Motor neuron (in vitro differentiated cells): Measurements from ENCODE around the gene UGT2B10. TPM values are rescaled to one million over a fixed set of nuclear protein-coding genes. Genes with fewer than 3 reads are reported as not detected.
"Not testable (repeated sequence)": the region's sequence is repeated elsewhere in the genome, so short reads cannot be mapped to it uniquely, and the experiment has no call there.

Experiments
- ATAC-seq, 8 experiments: fragments of 200-7000 bp; cut with Tn5 transposase; replicated peaks in 6 of 8; 2 replicates each; pipeline ENCODE4 v1.8.0; 2021; ENCODE audit warnings: mild to moderate bottlenecking in 8 of 8, moderate library complexity in 8 of 8
- H3K27ac ChIP-seq, 2 donors: fragments of 250-450 bp; sonication (Bioruptor Pico); 2 replicates each; pipeline ENCODE4 v1.9.0; 2021; ENCODE audit warnings: antibody characterized with exemption in 2 of 2, mild to moderate bottlenecking in 2 of 2, moderate library complexity in 1 of 2
- H3K4me1 ChIP-seq, 2 donors: fragments of 250-450 bp; sonication (Bioruptor Pico); replicated peaks in 1 of 2; 2 replicates each; pipeline ENCODE4 v1.6.1; 2021; ENCODE audit warnings: antibody characterized with exemption in 2 of 2, mild to moderate bottlenecking in 2 of 2, moderate library complexity in 1 of 2
- H3K4me3 ChIP-seq, 5 donors: fragments of 250-450 bp; sonication (Bioruptor Pico); 2 replicates each; pipeline ENCODE4 v1.9.0; 2021; ENCODE audit warnings: antibody characterized with exemption in 5 of 5, mild to moderate bottlenecking in 5 of 5, moderate library complexity in 4 of 5
- WGBS, 10 experiments: fragments of 450-650 bp; shearing (Covaris generic); methylation state at CpG; one replicate each; pipeline ENCODE4 v1.0.0; 2022; 5-methylcytosine and 5-hydroxymethylcytosine counted together
- in situ Hi-C, 9 experiments: fragments of 400-800 bp; cut with MboI; loops; one replicate each; pipeline ENCODE4 v1.15.0; 2021; ENCODE audit warnings: low sequenced_read_pairs in 9 of 9, low pct_unique_long_range_greater_than_20kb in 2 of 9; ENCODE audit not compliant: unreplicated experiment in 9 of 9
- total RNA-seq, 8 experiments: library from RNA; unstranded; fragments of 300-600 nt; gene quantifications; 2 replicates each; pipeline versions ENCODE4 v1.2.3 to v1.2.4, GENCODE V29; 2022

Gene UGT2B10
- not detected for total RNA-seq

DNA sequence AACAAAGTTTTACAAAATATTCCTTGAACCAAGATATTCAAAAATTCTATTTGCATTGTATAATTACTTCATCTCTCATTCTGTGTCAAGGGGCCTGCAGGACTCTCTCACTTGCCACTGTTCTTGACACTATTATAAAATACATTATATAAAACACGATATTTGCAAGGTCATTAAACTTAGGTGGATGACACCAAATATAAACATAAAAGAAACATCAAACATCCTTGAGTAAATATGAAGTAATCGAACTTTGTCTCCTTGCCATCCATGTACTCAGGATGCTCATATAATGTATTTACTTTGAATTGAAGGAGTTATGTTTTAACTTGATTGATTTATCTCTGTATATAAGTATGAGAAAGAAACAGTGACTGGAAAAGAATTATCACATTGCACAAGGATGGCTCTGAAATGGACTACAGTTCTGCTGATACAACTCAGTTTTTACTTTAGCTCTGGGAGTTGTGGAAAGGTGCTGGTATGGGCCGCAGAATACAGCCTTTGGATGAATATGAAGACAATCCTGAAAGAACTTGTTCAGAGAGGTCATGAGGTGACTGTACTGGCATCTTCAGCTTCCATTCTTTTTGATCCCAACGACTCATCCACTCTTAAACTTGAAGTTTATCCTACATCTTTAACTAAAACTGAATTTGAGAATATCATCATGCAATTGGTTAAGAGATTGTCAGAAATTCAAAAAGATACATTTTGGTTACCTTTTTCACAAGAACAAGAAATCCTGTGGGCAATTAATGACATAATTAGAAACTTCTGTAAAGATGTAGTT is at the start of gene UGT2B10:
Gene UGT2B10 (plus strand): TSS at position 378 of the 793 bp plus-strand sequence. CDS start 26 bp downstream, at position 404.
- ATAC-seq, in situ Hi-C loops: not testable (repeated sequence)

DNA sequence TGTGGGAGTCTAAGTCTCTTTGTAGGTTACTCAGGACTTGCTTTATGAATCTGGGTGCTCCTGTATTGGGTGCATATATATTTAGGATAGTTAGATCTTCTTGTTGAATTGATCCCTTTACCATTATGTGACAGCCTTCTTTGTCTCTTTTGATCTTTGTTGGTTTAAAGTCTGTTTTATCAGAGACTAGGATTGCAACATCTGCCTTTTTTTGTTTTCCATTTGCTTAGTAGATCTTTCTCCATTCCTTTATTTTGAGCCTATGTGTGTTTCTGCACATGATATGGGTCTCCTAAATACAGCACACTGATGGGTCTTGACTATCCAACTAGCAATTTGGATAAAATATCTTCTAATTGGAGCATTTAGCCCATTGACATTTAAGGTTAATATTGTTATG is 44.0 kb upstream of the UGT2B10 start:
- H3K27ac ChIP-seq, H3K4me3 ChIP-seq, ATAC-seq, in situ Hi-C loops, H3K4me1 ChIP-seq: not testable (repeated sequence)

More for the DNA sequence above, at the start of gene UGT2B10:
- not testable (repeated sequence) for H3K4me3 ChIP-seq, H3K4me1 ChIP-seq, H3K27ac ChIP-seq
- WGBS, 10 experiments, result 0 to 100% (median 40%) methylated on average over 1 to 4 of the region's 4 CpGs

DNA sequence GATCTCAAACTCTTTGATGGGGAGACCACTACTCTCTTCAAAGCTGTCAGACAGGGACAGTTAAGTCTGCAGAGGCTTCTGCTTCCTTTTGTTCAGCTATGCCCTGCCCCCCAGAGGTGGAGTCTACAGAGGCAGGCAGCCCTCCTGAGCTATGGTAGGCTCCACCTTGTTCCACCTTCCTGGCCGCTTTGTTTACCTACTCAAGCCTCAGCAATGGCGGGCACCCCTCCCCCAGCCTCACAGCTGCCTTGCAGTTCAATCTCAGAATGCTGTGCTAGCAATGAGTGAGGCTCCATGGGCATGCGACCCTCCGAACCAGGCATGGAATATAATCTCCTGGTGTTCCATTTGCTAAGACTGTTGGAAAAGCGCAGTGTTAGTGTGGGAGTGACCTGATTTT is 42.1 kb upstream of the UGT2B10 start:
- Histone ChIP-seq H3K27ac (no peak overlapping the region), H3K4me1 (no peaks in the 10 kb centered on the region), H3K4me3 (no peak overlapping the region)
- ATAC-seq, result no peak
- WGBS, 10 experiments, result 0 to 100% (median 87%) methylated on average over 1 to 5 of the region's 5 CpGs; no CpG with 5 or more reads in 2 of the 10 experiments
- in situ Hi-C loops, result no loop called here

DNA sequence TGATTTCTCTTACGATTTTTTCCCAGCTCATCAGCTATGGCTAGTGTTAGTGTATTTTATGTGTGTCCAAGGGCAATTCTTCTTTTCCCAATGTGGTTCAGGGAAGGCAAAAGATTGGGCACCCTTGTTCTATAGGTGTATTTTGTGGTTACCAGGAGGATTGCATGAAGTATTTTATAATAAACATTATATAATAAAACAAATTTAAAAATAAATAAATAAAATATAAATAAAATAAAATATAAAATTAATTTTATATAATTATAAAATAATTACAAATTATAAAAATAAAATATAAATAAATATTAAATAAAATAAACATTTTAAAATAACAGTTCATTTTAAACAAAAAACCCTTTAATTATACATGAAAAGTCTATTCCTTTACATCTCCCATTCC is 35.6 kb upstream of the UGT2B10 start:
- in situ Hi-C loops, result no loop called here
- Histone ChIP-seq H3K27ac (no peak overlapping the region), H3K4me3 (no peak overlapping the region), H3K4me1 (no peaks in the 10 kb centered on the region)
- ATAC-seq, result no peak
- WGBS, 10 experiments, result 0 to 100% (median 45%) methylated on average over 1 of the region's 1 CpG

DNA sequence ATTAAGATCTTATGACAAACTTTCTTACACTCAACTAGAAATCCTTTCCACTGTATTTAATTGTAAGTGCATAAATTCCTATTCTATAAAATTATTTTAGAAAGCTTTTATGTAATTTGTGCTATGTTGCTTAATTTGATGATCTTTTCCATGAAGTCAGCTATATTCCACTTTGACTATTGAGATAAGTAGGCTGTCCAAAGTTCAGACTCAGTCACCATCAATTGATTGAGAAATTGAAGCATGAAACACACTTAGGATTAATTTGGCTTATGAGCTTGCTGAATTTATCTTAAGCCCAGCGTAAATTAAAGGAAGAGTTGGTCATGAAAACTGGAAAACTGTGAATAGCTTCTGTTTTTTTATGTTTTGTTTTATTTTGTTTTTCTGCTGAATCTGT is 18.7 kb upstream of the UGT2B10 start:
- WGBS, 10 experiments, result 0 to 100% (median 74%) methylated on average over 1 of the region's 1 CpG
- in situ Hi-C loops, result no loop called here
- ATAC-seq, result no peak
- Histone ChIP-seq H3K4me1 (no peaks in the 10 kb centered on the region), H3K4me3 (no peak overlapping the region), H3K27ac (no peak overlapping the region)

DNA sequence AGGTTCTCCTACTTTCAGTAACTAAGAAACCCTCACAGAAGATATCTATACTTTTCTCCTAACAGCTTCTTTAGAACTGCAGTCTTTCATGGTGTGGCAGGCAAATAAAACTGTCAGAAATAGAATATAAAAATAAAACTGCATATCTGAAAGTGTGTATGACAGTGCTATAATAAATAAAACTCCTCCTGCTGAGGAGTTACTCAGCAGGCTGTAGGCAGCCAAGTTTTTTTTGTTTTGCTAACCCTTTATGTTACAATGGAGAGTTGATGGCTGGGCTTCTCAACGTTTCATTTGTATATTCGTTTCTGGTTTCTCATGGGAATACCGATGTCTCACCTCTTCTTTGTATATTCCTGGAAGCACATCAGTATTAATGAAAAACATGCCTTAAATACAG is 18.2 kb upstream of the UGT2B10 start:
- Histone ChIP-seq H3K27ac (no peak overlapping the region), H3K4me1 (no peaks in the 10 kb centered on the region), H3K4me3 (no peak overlapping the region)
- peak in 1 of 8 experiments; percentile 24 for ATAC-seq
- WGBS, 10 experiments, result 16 to 40% (median 29%) methylated on average over 1 to 3 of the region's 3 CpGs; no CpG with 5 or more reads in 2 of the 10 experiments
- in situ Hi-C loops, result no loop called here

DNA sequence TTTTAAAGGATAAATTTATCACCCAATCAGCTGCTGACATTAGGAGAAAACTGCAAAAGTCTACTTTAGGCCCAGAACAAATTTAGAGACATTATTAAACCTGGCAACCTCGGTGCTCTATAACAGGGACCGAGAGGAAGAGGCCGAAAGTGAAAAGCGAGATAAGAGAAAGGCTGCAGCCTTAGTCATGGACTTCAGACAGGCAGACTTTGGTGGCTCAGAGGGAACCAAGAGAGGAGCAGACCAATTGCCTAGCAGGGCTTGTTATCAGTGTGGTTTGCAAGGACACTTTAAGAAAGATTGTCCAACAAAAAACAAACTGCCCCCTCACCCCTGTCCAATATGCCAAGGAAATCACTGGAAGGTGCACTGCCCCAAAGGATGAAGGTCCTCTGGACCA is 12.8 kb upstream of the UGT2B10 start:
- no peaks in the 10 kb centered on the region for H3K4me1 ChIP-seq
- H3K4me3 ChIP-seq, result no peak overlapping the region
- 0 to 100% (median 97%) methylated on average over 1 to 4 of the region's 4 CpGs; no CpG with 5 or more reads in 2 of the 10 experiments for WGBS, 10 experiments
- in situ Hi-C loops, result no loop called here
- ATAC-seq, result no peak
- no peak overlapping the region for H3K27ac ChIP-seq

DNA sequence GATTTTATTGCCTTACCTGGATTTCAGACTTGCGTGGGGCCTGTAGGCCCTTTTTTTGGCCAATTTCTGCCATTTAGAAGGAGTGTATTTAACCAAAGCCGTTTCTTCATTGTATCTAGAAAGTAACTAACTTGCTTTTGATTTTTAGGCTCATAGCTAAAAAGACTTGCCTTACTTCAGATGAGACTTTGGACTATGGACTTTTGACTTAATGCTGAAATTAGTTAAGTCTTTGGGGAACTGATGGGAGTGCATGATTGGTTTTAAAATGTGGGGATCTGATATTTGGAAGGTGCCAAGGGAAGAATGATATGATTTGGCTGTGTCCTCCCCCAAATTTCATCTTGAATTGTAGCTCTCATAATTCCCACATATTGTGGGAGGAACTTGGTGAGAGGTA is 7.7 kb upstream of the UGT2B10 start:
- 21 to 100% (median 63%) methylated on average over 1 to 2 of the region's 2 CpGs; no CpG with 5 or more reads in 4 of the 10 experiments for whole genome bisulfite sequencing, 10 experiments

DNA sequence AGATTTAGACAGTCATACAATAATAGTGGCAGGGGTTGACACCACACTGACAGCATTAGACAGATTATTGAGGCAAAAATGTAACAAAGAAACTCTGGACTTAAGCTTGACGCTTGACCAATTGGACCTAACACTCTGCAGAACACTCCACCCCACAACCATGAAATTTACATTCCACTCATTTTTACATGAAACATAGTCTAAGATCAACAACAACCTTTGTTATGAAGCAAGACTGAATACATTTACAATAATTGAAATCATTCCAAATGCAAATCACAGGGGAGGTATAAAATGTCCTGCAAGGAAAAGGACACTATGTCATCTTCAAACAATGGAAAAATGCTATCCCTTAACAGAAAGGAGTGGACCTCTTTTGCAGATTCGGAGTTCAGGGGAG is 4.9 kb upstream of the UGT2B10 start:
- peak in 2 of 8 experiments; percentile 78 to 84 for ATAC-seq
- Histone ChIP-seq H3K4me1 (no peaks in the 10 kb centered on the region), H3K4me3 (no peak overlapping the region), H3K27ac (no peak overlapping the region)
- 0 to 100% (median 91%) methylated on average over 1 to 2 of the region's 2 CpGs; no CpG with 5 or more reads in 2 of the 10 experiments for WGBS, 10 experiments
- in situ Hi-C loops, result no loop called here

More for the DNA sequence above, 7.7 kb upstream of the UGT2B10 start:
- Histone ChIP-seq H3K27ac (no peak overlapping the region), H3K4me1 (no peaks in the 10 kb centered on the region), H3K4me3 (no peak overlapping the region)
- in situ Hi-C loops, result no loop called here
- ATAC-seq, result no peak

DNA sequence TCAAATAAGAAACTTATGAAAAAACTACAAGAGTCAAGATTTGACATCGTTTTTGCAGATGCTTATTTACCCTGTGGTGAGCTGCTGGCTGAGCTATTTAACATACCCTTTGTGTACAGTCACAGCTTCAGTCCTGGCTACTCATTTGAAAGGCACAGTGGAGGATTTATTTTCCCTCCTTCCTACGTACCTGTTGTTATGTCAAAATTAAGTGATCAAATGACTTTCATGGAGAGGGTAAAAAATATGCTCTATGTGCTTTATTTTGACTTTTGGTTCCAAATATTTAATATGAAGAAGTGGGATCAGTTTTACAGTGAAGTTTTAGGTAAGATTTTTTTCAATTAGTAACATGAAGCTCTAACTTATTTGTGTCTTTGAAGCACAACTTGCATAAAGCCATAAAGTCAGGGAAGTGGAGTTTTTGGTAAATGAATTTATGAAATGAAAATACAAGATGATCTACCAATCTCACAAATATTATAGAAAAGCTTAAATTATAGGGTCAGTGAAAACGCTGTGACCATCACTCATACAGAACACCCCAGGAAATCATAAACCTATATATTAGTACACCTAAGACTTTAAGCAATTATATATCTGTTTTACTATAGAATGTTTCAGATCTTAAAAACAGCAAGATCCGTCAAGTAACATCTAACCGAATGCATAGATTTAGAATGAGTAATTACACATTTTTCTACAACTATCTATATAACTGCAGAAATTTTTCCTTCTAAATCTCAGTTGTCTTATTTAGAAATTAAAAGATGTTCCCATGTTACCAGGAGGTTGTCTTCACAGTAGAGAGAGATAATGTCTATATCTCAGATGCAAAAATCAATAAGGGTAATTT is 844 bp downstream of the UGT2B10 start:
- WGBS, 10 experiments, result 7 to 83% (median 43%) methylated on average over 1 to 5 of the region's 5 CpGs; no CpG with 5 or more reads in 1 of the 10 experiments
- H3K4me1 ChIP-seq, in situ Hi-C loops, H3K4me3 ChIP-seq, H3K27ac ChIP-seq, ATAC-seq: not testable (repeated sequence)

DNA sequence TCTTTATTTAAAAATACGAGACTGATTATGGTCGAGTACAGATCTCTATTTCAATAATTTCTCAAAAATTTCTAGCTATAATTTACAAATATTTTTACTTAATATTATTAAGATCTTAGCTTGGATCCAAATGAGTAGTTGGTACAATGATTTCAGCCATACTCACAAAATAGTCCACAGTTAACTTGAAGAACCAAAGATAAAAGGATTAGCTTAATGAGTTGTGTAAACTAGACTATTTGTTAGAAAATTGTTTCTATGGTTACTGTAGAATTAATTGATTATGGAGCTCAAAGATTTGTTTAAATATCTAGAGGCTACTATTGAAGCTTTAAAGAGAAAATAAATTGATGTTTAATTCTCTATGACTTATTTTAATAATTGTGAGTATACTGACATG is 1.6 kb downstream of the UGT2B10 start:
- in situ Hi-C loops, result no loop called here
- Histone ChIP-seq H3K4me3 (no peak overlapping the region), H3K27ac (no peak overlapping the region), H3K4me1 (no peaks in the 10 kb centered on the region)
- WGBS, 10 experiments, result 0 to 100% (median 80%) methylated on average over 1 to 2 of the region's 2 CpGs
- ATAC-seq, result no peak

DNA sequence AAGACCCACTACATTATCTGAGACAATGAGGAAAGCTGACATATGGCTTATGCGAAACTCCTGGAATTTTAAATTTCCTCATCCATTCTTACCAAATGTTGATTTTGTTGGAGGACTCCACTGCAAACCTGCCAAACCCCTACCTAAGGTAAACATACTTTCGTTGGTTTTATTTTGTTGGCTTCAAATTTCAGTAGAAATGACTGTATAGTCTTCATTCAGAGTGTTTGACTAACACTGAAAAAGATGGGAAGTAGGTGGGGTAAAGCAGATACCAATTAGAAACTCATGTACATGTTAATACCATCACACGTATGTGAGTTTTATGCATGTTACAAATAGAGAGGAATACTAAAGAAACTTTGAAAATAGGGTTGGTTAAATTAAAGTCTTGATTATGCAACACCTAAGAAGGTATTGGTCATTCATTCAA is 2.3 kb downstream of the UGT2B10 start:
- 0 to 94% (median 71%) methylated on average over 2 to 3 of the region's 3 CpGs; no CpG with 5 or more reads in 1 of the 10 experiments for WGBS, 10 experiments
- ATAC-seq, H3K27ac ChIP-seq, in situ Hi-C loops, H3K4me3 ChIP-seq, H3K4me1 ChIP-seq: not testable (repeated sequence)

DNA sequence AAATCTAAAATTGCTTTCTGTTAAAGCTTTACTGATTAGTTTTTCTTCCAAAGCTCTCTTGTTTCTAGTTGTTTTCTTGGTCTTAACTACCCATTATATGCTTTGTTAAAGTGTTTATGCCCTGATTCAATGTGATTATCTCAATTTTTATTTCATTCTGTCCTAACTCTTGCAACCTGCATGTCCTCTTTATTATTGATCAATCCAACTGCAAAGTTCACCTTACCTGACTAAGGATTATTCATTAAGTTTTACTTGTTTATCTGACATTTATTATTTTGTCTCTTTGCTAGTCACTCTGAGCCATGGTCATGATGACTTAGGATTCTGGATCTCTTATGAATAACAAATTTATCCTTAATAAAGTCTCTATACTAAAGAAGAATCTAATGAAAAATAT is 15.8 kb downstream of the UGT2B10 start:
- ATAC-seq, result no peak

More for the DNA sequence above, 15.8 kb downstream of the UGT2B10 start:
- H3K4me3 ChIP-seq, result no peak overlapping the region
- H3K4me1 ChIP-seq, result no peaks in the 10 kb centered on the region
- no peak overlapping the region for H3K27ac ChIP-seq
- in situ Hi-C loops, result no loop called here
